Stimulated activated effector memory CD8-positive, alpha-beta T cell treated with anti-CD3 and anti-CD28 coated beads, Interleukin-12 subunit alpha, Interleukin-12 subunit beta, amount 100 ng/mL, for 72 hours (primary cell): ENCODE measurements around the gene APOA4.
A peak's percentile ranks its signal among the peaks of the same experiment; 100 is the strongest.

Experiments
- ATAC-seq: fragments of 150-1000 bp; cut with Tn5 transposase; 2 replicates; pipeline ENCODE4 v1.10.0; 2021
- DNase-seq, 2 donors: peaks; one replicate each; pipeline ENCODE4 v3.0.0; 2021 to 2022; ENCODE audit warnings: low spot score in 2 of 2
- H3K27ac Mint-ChIP-seq: one replicate; pipeline ENCODE4 v1.8.0; 2022; ENCODE audit warnings: mild to moderate bottlenecking, mixed read lengths
- H3K36me3 Mint-ChIP-seq: one replicate; pipeline ENCODE4 v1.8.0; 2022; ENCODE audit warnings: mild to moderate bottlenecking, mixed read lengths
- H3K4me1 Mint-ChIP-seq: one replicate; pipeline ENCODE4 v1.8.0; 2022; ENCODE audit warnings: mixed read lengths
- H3K4me3 Mint-ChIP-seq: one replicate; pipeline ENCODE4 v1.8.0; 2022; ENCODE audit warnings: mild to moderate bottlenecking, mixed read lengths
- H3K9me3 Mint-ChIP-seq: one replicate; pipeline ENCODE4 v1.8.0; 2022; ENCODE audit warnings: mixed read lengths

APOA4 gene

DNA sequence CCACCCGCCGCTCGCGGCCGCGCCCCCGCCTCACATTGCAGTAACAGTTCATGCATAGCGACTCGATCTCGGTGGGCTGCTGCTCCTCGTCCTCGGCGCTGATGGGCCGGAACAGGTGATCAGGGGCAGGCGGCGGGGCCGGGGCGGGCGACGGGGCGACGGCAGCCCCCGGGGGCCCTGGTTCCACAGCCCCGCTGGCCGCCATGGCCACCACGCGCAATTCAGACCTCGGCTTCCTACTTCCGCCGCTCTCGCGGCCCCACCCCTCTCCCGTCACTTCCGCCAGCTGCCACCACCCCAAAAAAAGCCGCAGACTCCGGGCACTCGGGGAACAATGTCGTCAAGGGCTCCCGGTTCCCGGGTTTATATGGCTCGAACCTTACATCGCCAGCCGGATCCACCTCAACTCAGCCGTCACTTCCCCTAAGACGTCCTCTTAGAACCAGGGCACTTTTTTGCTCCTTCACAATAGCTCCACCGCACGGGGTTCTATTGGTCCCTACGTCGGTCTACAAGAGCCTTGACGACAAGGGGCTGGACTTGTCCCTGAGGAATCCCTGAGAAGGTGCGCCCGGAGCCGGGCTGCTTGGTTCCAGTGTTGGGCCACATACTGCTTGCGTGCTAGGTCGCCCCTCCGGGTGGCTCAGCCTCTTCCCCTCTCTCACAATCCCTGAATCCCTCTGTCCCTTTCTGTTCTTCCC lies 35.2 kb downstream of the APOA4 start, which contains the start of gene ZPR1:
ZPR1 (minus strand) TSS at position 238 of the 701 bp plus-strand sequence; CDS start at position 205, 33 bp downstream.
- ATAC-seq, result peak; percentile 88
- no peaks in the 10 kb centered on the region for H3K9me3 Mint-ChIP-seq
- H3K27ac Mint-ChIP-seq, result peak within 1 kb of the TSS; percentile 96
- H3K4me3 Mint-ChIP-seq, result peak within 1 kb of the TSS; percentile 91
- peaks cover 67% of the 10 kb centered on the region for H3K4me1 Mint-ChIP-seq
- peaks cover 50% of the 10 kb centered on the region for H3K36me3 Mint-ChIP-seq
- peak; percentile 65 to 89 for DNase-seq

DNA sequence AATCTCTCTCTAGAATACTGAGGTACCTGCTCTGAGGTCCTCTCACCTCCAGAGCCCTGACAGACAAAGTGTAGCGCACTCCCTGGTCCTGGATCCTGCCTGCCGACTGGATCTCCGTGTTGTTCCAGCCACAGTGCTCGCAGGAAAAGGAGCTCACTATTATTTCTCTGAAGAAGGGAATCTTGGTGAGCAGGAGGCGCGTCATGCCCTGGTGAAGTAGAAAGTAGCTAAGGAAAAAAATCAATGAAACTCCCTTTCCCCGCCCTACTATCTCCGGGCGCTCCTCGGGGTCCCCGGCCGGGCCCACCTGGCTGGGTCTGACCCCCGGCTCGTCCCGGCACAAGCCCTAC lies 35.7 kb downstream of the APOA4 start:
- peak overlapping the region; percentile 96 for H3K27ac Mint-ChIP-seq
- no peaks in the 10 kb centered on the region for H3K9me3 Mint-ChIP-seq
- peak overlapping the region; percentile 91 for H3K4me3 Mint-ChIP-seq
- DNase-seq (no peak), ATAC-seq (no peak)
- H3K4me1 Mint-ChIP-seq, result peaks cover 72% of the 10 kb centered on the region
- peaks cover 55% of the 10 kb centered on the region for H3K36me3 Mint-ChIP-seq

DNA sequence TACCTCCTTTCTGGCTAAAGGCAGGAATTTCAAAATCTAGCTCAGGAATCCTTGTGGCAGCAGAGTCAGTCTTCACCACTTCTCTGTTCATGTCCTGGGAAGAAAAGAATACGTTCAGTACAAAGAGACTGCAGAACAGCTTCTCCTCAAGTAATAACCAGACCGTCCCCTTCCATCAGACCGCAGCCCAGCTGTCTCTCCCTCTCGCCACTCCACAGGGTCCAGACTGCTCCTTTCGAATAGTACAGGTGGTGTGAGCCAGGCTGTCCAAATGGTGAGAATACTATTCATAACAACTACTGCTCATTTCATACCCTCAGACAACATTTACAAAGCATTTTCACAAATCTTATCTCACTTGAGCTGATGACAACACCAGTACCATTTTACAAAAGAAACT lies 36.1 kb downstream of the APOA4 start:
- Mint-ChIP-seq H3K9me3 (no peaks in the 10 kb centered on the region), H3K27ac (peak overlapping the region; percentile 96), H3K36me3 (peaks cover 59% of the 10 kb centered on the region), H3K4me1 (peaks cover 77% of the 10 kb centered on the region), H3K4me3 (peak overlapping the region; percentile 91)
- no peak for DNase-seq
- no peak for ATAC-seq

DNA sequence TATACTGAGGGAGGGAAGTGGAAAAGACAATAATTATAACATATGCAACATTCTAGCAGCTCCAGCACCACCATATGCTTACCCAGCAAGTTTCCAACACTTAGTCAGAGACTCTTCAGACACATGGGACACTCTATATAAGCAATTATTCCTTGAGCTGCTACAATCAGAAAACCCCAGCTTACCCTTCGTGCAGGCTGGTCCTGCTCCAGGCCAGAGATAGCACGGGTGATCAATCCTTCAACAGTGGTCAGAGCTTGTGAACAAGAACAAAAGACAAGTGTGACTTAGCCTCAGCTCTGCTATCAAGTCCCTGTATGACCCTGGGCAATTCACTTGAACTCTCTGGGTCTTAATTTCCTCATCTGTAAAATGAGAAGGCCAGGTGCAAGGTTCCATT lies 36.8 kb downstream of the APOA4 start:
- H3K9me3 Mint-ChIP-seq, result no peaks in the 10 kb centered on the region
- H3K36me3 Mint-ChIP-seq, result peaks cover 66% of the 10 kb centered on the region
- H3K4me1 Mint-ChIP-seq, result peaks cover 80% of the 10 kb centered on the region
- peak overlapping the region; percentile 96 for H3K27ac Mint-ChIP-seq
- H3K4me3 Mint-ChIP-seq, result peak overlapping the region; percentile 91
- DNase-seq (no peak), ATAC-seq (no peak)

DNA sequence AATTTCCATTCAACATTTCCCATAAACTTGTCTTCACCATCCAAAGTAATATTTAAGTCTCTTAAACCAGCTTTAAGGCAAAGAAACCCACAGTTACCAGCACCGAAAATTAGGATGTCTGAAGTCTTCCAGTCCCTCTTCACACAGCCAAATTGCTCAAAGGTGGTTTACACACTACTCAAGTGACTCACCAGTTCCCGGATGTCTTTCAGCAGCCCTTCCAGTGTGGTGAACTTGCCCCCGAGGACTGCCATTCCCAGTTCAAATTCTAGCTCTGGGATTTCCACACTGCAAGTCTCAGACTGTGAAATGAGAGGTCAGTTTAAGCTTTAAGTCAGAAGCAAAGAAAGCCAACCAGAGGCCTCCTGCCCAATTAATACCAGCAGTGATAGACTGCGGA lies 40.4 kb downstream of the APOA4 start:
- no peaks in the 10 kb centered on the region for H3K9me3 Mint-ChIP-seq
- H3K36me3 Mint-ChIP-seq, result peaks cover 97% of the 10 kb centered on the region
- DNase-seq, result no peak
- H3K27ac Mint-ChIP-seq, result peak overlapping the region; percentile 85
- peak overlapping the region; percentile 36 for H3K4me3 Mint-ChIP-seq
- H3K4me1 Mint-ChIP-seq, result peaks cover 79% of the 10 kb centered on the region
- ATAC-seq, result peak; percentile 87

DNA sequence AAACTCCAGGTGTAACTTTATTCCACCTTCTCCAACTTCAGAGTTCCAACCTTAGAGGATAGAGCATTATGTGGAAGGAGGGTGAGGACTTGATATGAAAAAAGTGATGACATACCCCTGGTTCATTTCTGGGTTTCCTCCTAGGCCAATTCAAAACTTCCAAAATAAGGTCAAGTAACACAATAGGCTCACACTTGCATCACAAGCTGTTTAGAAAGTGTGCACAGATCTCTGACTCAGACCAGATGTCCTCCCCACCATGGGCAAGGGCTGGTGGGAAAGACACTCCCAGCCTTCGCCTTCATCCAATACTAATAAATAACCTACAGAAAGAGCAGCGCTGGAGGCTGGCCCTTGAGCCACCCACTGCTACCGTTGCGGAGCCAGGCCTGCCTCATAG lies 44.5 kb downstream of the APOA4 start:
- Mint-ChIP-seq H3K27ac (peak overlapping the region; percentile 48), H3K9me3 (no peaks in the 10 kb centered on the region), H3K4me1 (peaks cover 66% of the 10 kb centered on the region), H3K4me3 (no peak overlapping the region), H3K36me3 (peaks cover 97% of the 10 kb centered on the region)
- ATAC-seq (no peak), DNase-seq (no peak)

DNA sequence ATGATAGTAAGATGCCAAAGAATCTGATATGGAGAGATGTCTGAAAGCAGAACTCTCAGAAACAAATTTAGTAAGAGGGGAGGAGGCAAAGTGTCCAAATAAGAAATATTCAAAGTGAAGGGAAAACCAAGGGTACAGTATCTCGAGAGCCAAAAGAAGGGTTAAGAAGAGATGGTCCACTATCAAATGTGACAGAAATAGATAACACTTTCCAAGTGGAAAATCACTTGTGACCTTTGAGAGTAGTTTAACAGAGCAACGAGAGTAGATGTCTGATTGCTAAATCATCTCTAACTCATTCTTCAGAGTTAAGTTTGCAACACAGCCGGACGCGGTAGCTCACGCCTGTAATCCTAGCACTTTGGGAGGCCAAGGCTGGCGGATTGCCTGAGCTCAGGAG lies 46.0 kb downstream of the APOA4 start:
- no peak for DNase-seq
- Mint-ChIP-seq H3K36me3 (peaks cover 96% of the 10 kb centered on the region), H3K27ac (peak overlapping the region; percentile 64), H3K9me3 (no peaks in the 10 kb centered on the region), H3K4me3 (no peak overlapping the region), H3K4me1 (peaks cover 56% of the 10 kb centered on the region)
- ATAC-seq, result no peak

DNA sequence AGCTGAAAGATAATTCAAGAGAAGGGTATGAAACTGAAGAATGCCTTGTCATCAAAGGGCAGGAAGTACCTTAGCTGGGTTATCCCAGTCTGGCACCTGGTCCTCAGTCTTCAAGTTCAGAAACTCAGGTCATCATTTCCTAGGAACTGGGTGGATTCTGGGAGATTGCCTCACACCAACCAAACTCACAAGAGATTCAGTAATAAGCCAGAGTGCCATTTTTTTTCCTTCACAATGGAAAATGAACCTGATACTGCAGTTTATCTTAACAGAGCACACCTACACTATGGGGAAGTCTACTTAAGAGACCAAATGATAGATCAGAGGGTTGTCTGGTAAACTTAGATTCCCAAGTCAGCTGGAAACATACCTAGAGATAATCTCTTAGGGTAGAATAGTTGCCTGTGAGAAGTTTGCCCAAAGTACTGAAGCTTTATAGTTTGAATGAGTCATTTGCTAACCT lies 46.6 kb downstream of the APOA4 start:
- Mint-ChIP-seq H3K4me3 (no peak overlapping the region), H3K9me3 (no peaks in the 10 kb centered on the region), H3K36me3 (peaks cover 90% of the 10 kb centered on the region), H3K27ac (peak overlapping the region; percentile 64), H3K4me1 (peaks cover 51% of the 10 kb centered on the region)
- ATAC-seq (no peak), DNase-seq (no peak)

DNA sequence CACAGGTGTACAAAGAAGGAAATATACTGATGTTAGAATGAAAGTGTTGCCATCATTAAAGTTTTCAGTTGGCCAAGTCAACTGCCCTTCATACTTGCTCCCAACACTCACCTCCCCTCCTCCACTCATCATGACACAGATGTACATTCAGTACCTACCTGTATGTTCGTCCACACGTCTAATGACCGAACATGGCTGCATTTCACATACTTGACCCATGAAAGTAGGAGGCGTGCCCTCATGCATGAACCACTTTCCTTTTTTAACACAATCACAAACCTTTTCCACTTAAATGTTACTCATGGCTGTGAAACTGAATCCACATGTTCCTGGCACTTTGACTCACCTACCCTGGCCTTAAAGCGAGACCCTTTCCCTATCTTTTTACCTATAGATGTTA lies 47.1 kb downstream of the APOA4 start:
- Mint-ChIP-seq H3K27ac (peak overlapping the region; percentile 64), H3K36me3 (peaks cover 90% of the 10 kb centered on the region), H3K4me3 (no peak overlapping the region), H3K4me1 (peaks cover 48% of the 10 kb centered on the region), H3K9me3 (no peaks in the 10 kb centered on the region)
- DNase-seq, result no peak
- ATAC-seq, result no peak

DNA sequence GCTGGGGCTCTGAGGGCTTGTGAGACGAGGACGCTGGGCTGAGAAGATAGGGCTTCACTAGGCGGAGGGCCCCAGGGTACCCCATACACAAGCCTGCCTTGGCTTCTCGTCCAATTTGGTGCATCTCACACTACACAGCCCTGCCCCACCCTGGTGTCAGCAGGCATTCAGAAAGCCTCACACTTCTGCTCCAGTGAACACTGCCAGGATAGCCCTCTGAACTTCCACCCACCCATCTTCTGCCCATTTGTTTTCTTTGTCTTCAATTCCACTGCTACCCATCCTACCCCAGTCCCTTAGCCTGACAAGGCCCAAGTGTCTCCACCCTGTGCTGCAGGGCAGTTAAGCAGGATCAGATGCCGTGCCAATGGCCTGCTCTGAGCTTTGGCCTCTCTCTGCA lies 48.4 kb downstream of the APOA4 start:
- ATAC-seq (no peak), DNase-seq (no peak)
- H3K36me3 Mint-ChIP-seq, result peaks cover 90% of the 10 kb centered on the region
- H3K4me3 Mint-ChIP-seq, result no peak overlapping the region
- peaks cover 50% of the 10 kb centered on the region for H3K4me1 Mint-ChIP-seq
- H3K9me3 Mint-ChIP-seq, result no peaks in the 10 kb centered on the region
- H3K27ac Mint-ChIP-seq, result no peak overlapping the region

DNA sequence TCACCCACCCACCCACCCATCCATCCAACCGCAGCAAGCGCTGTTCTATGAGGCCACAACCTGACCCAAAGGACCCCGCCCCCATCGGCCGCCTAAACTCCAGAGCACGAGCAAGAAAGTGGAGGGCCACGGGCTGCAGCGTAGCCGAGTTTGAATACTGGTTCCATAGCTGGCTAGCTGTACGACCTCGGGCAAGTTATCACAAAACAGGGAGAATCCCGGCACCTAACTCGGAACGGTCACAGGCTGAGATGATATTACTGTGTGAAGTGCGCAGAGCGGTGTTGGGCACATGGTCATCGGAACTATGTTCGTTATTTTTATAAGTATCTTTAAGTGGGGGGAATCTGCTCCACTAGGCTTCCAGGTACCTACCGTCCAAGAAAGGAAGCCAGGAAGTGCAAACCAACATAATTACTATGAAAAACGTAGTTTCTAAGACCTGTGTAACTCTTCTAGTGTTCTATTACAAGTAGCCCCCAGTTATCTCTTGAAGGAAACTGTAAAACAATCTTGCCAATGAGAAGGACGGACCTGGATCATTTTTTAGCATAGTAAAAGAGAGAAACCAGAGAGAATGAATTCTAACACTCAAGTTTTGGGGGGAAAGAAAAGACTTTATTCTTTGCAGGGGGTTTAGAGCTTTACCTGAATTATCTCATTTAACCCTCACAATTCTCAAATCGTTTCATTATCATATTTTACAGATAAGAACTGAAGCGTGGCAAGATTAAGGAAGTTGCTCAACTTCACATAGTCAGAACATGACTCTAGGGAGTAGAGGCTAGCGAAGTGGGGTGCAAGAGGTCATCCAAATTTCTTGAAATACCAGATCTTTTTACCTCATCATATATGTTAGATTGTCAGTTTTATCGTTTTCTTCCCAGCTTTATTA lies 49.7 kb downstream of the APOA4 start:
- H3K27ac Mint-ChIP-seq, result peak overlapping the region; percentile 97
- H3K4me1 Mint-ChIP-seq, result peaks cover 42% of the 10 kb centered on the region
- ATAC-seq (peak; percentile 64), DNase-seq (no peak)
- H3K4me3 Mint-ChIP-seq, result peak overlapping the region; percentile 96
- H3K9me3 Mint-ChIP-seq, result no peaks in the 10 kb centered on the region
- peaks cover 90% of the 10 kb centered on the region for H3K36me3 Mint-ChIP-seq

DNA sequence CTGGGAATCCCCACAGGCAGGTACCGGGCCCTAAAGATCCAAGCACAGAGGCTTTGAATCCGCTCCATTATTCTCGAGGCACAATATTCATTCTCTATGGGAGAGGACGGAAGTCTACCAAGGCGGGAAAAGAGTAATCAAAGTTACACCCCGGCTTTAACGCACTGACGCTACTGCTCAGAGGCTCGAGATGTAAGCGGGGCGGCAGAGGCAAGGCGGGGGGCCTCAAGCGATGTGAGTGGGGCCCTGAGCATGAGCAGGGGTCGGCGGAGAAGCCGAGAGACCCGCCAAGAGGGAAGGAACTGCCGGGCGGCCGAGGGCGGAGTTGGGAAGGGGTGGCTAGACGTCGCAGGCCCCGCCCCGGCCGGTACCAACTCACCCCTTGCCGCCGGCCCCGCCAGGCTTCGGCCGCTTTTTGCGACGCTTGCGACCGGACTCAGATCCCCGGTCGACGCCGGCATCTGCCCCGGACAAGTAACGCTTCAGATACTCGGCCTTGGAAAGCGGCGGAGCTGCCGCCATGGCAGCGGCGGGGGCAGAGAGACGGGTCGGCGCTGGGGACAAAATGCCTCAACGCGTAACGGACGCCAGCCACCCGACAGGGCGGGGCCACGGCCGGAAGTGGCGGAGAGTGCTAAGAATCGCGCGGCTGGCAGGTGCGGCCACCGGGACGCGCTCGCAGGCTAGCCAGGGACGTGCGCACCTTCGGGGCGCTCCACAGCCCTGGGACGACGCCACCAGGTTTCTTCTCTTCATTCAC lies 50.5 kb downstream of the APOA4 start, which contains the start of gene BUD13:
BUD13 (minus strand) TSS at position 545 of the 760 bp plus-strand sequence; CDS start at position 522, 23 bp downstream.
- peak within 1 kb of the TSS; percentile 97 for H3K27ac Mint-ChIP-seq
- peak within 1 kb of the TSS; percentile 96 for H3K4me3 Mint-ChIP-seq
- peaks cover 90% of the 10 kb centered on the region for H3K36me3 Mint-ChIP-seq
- ATAC-seq (peak; percentile 95), DNase-seq (peak; percentile 91 to 97)
- peaks cover 34% of the 10 kb centered on the region for H3K4me1 Mint-ChIP-seq
- H3K9me3 Mint-ChIP-seq, result no peaks in the 10 kb centered on the region

DNA sequence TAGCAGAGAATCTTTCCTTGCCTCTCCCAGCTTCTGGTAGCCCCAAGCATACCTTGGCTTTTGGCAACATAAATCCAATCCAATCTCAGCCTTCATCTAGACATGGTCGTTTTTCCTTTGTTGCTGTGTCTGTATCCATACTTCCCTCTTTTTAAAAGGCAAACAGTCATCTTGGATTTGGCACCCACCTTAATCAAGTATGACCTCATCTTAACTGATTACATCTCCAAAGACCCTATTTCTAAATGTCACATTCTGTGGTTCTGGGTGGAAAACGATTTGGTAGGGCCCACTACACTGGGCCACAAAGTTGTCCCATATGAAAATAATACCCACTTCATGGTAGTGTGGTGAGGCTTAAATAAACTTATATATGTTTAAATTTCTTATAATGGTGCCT lies 51.2 kb downstream of the APOA4 start:
- no peaks in the 10 kb centered on the region for H3K9me3 Mint-ChIP-seq
- H3K4me3 Mint-ChIP-seq, result peak overlapping the region; percentile 96
- ATAC-seq (no peak), DNase-seq (no peak)
- peaks cover 90% of the 10 kb centered on the region for H3K36me3 Mint-ChIP-seq
- H3K27ac Mint-ChIP-seq, result peak overlapping the region; percentile 97
- H3K4me1 Mint-ChIP-seq, result peaks cover 32% of the 10 kb centered on the region
